CD1c-positive myeloid dendritic cell (primary cell): ENCODE results near the gene CORO2B.
"Not testable (repeated sequence)": the region's sequence is repeated elsewhere in the genome, so short reads cannot be mapped to it uniquely, and the experiment has no call there.

Source experiments
- DNase-seq: peaks from one replicate; pipeline ENCODE4 v3.0.0-alpha.2; 2016; ENCODE audit errors: extremely low spot score

CORO2B gene

GRCh38 chr15:68668926-68669600 lies 90.3 kb downstream of the CORO2B start:
- DNase-seq: no peak

DNA sequence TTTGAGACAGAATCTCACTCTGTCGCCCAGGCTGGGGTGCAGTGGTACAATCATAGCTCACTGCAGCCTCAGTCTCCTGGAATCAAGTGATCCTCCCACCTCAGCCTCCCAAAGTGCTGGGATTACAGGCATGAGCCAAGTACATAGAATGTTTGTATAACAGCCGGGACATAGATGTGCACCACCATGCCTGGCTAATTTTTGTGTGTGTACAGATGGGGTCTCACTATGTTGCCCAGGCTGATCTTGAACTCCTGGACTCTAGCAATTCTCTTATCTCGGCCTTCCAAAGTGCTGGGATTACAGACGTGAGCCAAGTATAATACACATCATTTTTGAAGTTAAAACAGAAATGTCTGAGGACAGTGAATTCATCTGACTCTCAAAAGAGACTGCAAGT lies 93.5 kb downstream of the CORO2B start:
- DNase-seq: no peak

- no peak for DNase-seq
These were observed 94.0 kb downstream of the CORO2B start for GRCh38 chr15:68672781-68673205.

DNA sequence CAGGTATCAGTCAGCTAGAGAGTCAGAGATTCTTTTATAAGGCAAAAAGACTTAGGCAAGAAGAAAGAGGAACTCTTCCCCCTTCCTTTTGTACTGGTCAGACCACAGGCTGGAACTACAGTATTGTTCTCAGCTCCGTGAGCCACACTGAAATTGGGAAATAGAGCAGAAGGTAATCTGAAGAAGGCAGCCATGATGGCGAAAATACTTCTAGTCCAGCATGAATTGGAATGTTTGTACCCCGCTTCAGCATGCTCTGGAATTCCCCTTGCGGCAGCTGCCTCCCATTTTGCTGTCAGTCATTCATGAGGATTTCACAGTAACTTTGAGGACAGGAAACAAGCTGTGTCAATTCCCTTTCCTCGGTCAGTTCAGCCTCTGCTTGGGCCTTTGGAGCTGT lies 96.2 kb downstream of the CORO2B start:
- peak; percentile 71 for DNase-seq

DNA sequence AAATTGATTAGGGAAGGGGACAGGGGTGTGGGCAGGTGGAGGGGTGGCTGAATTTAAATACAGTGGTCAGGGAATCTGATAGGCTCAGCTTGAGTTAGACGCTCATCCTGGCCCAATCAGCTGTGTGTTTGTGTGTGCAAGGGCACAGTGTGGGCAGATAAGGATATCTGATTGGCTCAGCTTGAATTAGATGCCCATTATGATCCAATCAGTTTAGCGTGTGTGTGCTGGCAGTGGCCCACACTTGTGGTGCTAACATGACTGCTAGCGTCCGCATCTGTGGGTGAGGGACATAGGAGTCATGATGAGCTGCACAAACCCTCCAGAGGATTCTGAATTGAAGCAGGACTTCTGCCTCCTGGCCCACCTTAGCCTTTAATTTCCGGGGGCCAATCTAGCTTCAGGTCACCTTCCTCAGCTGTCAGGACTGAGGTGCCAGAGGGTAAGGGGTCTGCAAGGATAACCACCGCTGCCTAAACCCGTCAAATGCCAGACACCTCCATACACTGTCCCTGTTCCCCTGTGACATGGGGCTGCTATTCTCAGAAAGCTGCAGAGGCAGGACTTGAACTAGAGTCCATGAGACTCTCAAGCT lies 97.3 kb downstream of the CORO2B start:
- no peak for DNase-seq

- no peak for DNase-seq
These were observed 98.1 kb downstream of the CORO2B start for GRCh38 chr15:68676926-68677325.

DNA sequence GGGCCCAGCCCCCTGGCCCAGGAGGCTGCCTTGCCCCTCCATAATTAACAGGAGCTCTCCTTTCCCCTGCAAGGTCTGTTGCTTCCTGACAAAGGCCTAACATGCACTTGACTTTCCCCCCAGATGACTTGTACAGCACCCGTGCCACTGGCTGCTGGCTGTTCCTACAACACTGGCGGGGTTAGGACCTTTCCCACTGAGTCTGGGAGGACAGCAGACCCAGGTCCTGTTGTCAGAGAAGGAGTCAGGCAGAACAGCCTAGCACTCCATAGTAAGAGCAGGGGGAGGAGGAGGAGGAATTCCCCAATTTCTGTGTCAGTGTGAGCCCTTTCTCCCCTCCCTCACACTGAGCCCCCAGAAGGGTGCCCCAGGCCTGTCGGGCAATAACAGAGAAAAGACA lies 99.2 kb downstream of the CORO2B start:
- DNase-seq: no peak

DNA sequence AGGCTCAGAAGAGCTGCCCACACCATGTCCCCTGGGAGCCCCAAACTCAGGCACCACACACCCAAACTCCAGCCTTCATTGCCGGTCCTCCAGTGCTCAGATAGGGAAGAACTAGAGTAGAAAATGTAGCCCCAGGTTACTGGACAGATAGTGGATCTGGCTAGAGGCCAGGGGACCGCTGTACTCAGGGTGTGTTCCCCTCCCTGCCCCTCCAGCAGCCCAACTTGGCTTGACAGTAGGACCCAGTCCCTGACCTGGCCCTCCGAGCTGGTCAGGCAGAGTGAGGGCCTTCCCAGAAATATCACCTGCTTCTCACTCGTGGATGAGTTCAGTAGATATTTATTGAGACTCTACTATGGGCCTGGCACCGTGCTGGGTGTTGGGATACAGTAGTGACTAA lies 100.0 kb downstream of the CORO2B start:
- DNase-seq: no peak

- no peak for DNase-seq
These were observed 100.4 kb downstream of the CORO2B start for GRCh38 chr15:68679161-68679560.

GRCh38 chr15:68679961-68680371 lies 101.2 kb downstream of the CORO2B start:
- DNase-seq: no peak

- DNase-seq: not testable (repeated sequence)
These were observed 102.0 kb downstream of the CORO2B start for GRCh38 chr15:68680756-68681155.

DNA sequence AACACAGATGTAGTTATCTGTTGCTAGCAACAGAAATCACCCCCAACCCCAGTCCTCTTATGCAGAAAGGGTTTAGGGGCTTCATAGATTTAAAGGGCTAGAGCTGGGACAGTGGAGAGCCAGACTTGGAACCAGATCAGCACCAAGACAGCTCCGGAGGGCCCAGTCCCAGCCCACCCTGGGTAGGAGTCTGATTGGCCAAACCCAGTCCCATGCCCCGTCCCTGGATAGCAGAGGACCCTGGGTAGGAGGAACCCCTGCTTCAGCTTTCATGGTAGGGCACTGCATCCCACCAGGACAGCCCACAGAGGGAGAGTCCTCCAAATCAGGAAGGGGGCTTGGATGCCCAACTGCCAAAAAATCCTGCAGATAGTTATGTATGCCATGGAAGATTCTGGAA lies 103.0 kb downstream of the CORO2B start:
- DNase-seq: no peak

DNA sequence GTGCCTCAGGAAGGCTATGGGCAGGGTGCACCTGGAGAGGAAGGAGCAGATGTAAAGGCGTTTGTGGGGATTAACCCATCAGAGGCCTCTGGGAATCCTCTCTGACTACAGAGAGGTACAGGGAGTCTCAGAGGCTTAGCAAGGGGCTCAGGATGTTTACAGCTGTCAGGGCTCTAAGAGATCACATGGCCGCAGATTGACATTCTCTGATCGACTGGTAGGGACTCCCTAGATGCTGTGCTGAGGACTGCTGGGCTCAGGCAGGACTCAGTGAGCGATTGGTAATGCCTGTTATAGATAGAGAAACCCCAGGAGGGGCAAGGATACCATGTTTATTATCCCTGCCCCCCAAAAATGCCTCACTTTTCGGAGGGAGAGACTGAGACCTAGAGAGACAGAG lies 103.5 kb downstream of the CORO2B start:
- DNase-seq: no peak

- DNase-seq: no peak
These were observed 104.2 kb downstream of the CORO2B start for GRCh38 chr15:68683026-68683425.

GRCh38 chr15:68683551-68683950 lies 104.8 kb downstream of the CORO2B start:
- no peak for DNase-seq

DNA sequence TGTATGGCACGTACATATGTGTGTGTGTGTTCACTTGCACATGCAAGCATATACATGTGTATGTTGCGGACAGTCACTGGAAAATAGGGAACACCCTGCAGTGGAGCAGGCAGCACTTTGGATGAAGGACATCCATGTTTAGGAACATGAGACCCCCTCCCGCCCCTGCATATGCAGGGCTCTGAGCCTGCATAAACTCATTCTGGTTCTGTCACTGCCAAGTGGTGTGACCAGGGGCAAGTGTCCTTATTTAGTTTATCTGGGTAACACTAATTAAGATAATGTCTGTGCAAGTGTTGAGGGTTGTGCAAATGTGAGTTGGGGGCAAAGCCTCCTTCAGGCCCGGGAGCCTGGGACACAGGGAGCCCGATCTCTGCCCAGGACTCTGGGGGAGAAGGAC lies 105.7 kb downstream of the CORO2B start:
- no peak for DNase-seq

GRCh38 chr15:68687136-68687735 lies 108.4 kb downstream of the CORO2B start:
- no peak for DNase-seq

GRCh38 chr15:68691705-68692104 lies 112.9 kb downstream of the CORO2B start:
- no peak for DNase-seq

DNA sequence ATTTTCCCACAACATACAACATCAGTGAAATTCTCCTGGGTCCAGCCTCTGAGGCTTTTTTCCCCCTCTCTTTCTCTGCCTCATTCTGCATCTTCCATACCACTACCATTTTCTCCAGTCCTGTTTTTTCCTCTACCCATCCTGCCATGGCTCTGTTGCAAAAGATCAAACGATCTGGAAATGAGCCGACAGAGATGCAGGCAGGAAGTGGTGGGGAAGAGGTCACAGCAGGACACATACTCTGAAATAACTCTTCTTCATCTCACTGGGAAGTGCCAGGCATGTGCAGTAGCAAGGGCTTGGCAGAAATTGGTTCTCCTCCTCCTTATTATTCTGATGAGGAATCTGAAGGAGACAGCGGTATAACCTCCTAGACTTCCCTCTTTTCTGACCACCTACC lies 114.3 kb downstream of the CORO2B start:
- no peak for DNase-seq

- DNase-seq: no peak
These were observed 115.3 kb downstream of the CORO2B start for GRCh38 chr15:68694111-68694510.

GRCh38 chr15:68695061-68695595 lies 116.3 kb downstream of the CORO2B start:
- DNase-seq: no peak

- no peak for DNase-seq
These were observed 117.9 kb downstream of the CORO2B start for GRCh38 chr15:68696414-68697363.
